Esophagus muscularis mucosa (tissue), 4 donors: ENCODE measurements around the gene TM7SF2.

ENCODE experiments used
- EP300 ChIP-seq: sonication (generic); formaldehyde crosslinking; IDR thresholded peaks from one replicate; pipeline ENCODE4 v1.6.1; 2017; ENCODE audit warnings: antibody characterized with exemption
- POLR2A ChIP-seq: fragments of 450-650 bp; IDR thresholded peaks from one replicate; pipeline ENCODE4 v1.6.1; 2017; ENCODE audit warnings: antibody characterized with exemption, moderate library complexity, mild to moderate bottlenecking, low read depth
- POLR2AphosphoS5 ChIP-seq, 2 donors: sonication (generic); formaldehyde crosslinking; IDR thresholded peaks; one replicate each; pipeline ENCODE4 v1.6.1; 2017; ENCODE audit warnings: antibody characterized with exemption in 2 of 2
- TF ChIP-seq, protein P1 (sequence below), 3 experiments: fragments of 200-600 bp in 2 of 3; fragments of 450-650 bp in 1 of 3; sonication (generic) in 2 of 3; IDR thresholded peaks; one replicate each; pipeline ENCODE4 v1.5.1; 2017 to 2019; ENCODE audit warnings: antibody characterized with exemption in 3 of 3, mild to moderate bottlenecking in 2 of 3, moderate library complexity in 1 of 3

- TF ChIP-seq POLR2AphosphoS5 (IDR thresholded peaks at IDR 0.05) (no peak), POLR2A (no peak), EP300 (no peak)
- TF ChIP-seq, protein P1, sequence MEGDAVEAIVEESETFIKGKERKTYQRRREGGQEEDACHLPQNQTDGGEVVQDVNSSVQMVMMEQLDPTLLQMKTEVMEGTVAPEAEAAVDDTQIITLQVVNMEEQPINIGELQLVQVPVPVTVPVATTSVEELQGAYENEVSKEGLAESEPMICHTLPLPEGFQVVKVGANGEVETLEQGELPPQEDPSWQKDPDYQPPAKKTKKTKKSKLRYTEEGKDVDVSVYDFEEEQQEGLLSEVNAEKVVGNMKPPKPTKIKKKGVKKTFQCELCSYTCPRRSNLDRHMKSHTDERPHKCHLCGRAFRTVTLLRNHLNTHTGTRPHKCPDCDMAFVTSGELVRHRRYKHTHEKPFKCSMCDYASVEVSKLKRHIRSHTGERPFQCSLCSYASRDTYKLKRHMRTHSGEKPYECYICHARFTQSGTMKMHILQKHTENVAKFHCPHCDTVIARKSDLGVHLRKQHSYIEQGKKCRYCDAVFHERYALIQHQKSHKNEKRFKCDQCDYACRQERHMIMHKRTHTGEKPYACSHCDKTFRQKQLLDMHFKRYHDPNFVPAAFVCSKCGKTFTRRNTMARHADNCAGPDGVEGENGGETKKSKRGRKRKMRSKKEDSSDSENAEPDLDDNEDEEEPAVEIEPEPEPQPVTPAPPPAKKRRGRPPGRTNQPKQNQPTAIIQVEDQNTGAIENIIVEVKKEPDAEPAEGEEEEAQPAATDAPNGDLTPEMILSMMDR (IDR thresholded peaks at IDR 0.05), result no peak
Observed at GRCh38 chr11:65129649-65130441, 18.2 kb downstream of the TM7SF2 start.
